MCF 10A (cell line): ENCODE results near the gene DNAJC21. TPM values are rescaled to one million over a fixed set of nuclear protein-coding genes. Genes with fewer than 3 reads are reported as not detected.
A peak's percentile ranks its signal among the peaks of the same experiment; 100 is the strongest.

ENCODE experiments used
- BruUV-seq: library from RNA; stranded (reverse); fragments of 400-500 nt; replicated peaks from 2 replicates; lab custom pipeline; 2021; lab: Mats Ljungman, UMichigan
- CTCF ChIA-PET: fragments of 300-600 bp; sonication (Branson Sonifier 250); formaldehyde crosslinking; extraction: SDS; loops from one replicate; lab custom pipeline; 2021; ENCODE audit warnings: antibody characterized with exemption, inconsistent platforms; lab: Yijun Ruan, JAX
- POLR2A ChIA-PET: fragments of 300-600, 350-650 bp; sonication (Branson Sonifier 250); formaldehyde crosslinking; extraction: SDS; loops from one replicate; lab custom pipeline; 2020; ENCODE audit warnings: antibody characterized with exemption, inconsistent platforms; lab: Yijun Ruan, JAX
- DNase-seq: peaks from one replicate; pipeline ENCODE4 v3.0.0-alpha.2; 2018; ENCODE audit not compliant: unreplicated experiment
- H3K27ac Mint-ChIP-seq: one replicate; pipeline ENCODE4 v1.8.0; 2022; ENCODE audit warnings: mild to moderate bottlenecking, low read depth, mixed read lengths; ENCODE audit not compliant: unreplicated experiment
- H3K27me3 Mint-ChIP-seq: one replicate; pipeline ENCODE4 v1.8.0; 2022; ENCODE audit warnings: mixed read lengths; ENCODE audit not compliant: insufficient read depth, unreplicated experiment
- H3K36me3 Mint-ChIP-seq: one replicate; pipeline ENCODE4 v1.8.0; 2022; ENCODE audit warnings: mild to moderate bottlenecking, moderate library complexity, mixed read lengths; ENCODE audit not compliant: insufficient read depth, unreplicated experiment
- H3K4me1 Mint-ChIP-seq: one replicate; pipeline ENCODE4 v1.8.0; 2022; ENCODE audit warnings: mixed read lengths; ENCODE audit not compliant: insufficient read depth, unreplicated experiment
- H3K4me3 Mint-ChIP-seq: one replicate; pipeline ENCODE4 v1.8.0; 2022; ENCODE audit warnings: mild to moderate bottlenecking, moderate library complexity, mixed read lengths; ENCODE audit not compliant: unreplicated experiment
- H3K9me3 Mint-ChIP-seq: one replicate; pipeline ENCODE4 v1.8.0; 2022; ENCODE audit warnings: mixed read lengths; ENCODE audit not compliant: unreplicated experiment
- intact Hi-C: fragments of 100-400 bp; cut with micrococcal nuclease; formaldehyde crosslinking; loops from 2 replicates; pipeline ENCODE4 v1.14.1; 2022
- total RNA-seq: library from RNA; stranded (reverse); gene quantifications from 2 replicates; pipeline ENCODE4 v1.2.3, GENCODE V29; 2022
- TF ChIP-seq, protein P1 (sequence below): fragments of 200-600 bp; IDR thresholded peaks from one replicate; pipeline ENCODE4 v1.8.0; 2022; ENCODE audit warnings: antibody characterized with exemption, mild to moderate bottlenecking; ENCODE audit not compliant: unreplicated experiment

The DNAJC21 gene
- total RNA-seq, 1 experiment from 2014 or later, result 64.6 TPM

- H3K36me3 Mint-ChIP-seq, result peaks cover 5% of the 10 kb centered on the region
- intact Hi-C loops, result loop anchor here (5.0 kb wide), 1 partner anchor 59 kb away; the partner anchor contains the start of gene TTC23L
- H3K4me3 Mint-ChIP-seq, result no peak overlapping the region
- no TSS peak for BruUV-seq
- TF ChIP-seq, protein P1, sequence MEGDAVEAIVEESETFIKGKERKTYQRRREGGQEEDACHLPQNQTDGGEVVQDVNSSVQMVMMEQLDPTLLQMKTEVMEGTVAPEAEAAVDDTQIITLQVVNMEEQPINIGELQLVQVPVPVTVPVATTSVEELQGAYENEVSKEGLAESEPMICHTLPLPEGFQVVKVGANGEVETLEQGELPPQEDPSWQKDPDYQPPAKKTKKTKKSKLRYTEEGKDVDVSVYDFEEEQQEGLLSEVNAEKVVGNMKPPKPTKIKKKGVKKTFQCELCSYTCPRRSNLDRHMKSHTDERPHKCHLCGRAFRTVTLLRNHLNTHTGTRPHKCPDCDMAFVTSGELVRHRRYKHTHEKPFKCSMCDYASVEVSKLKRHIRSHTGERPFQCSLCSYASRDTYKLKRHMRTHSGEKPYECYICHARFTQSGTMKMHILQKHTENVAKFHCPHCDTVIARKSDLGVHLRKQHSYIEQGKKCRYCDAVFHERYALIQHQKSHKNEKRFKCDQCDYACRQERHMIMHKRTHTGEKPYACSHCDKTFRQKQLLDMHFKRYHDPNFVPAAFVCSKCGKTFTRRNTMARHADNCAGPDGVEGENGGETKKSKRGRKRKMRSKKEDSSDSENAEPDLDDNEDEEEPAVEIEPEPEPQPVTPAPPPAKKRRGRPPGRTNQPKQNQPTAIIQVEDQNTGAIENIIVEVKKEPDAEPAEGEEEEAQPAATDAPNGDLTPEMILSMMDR, result no peak
- ChIA-PET POLR2A (interaction anchor here (0.7 to 1.8 kb wide), 8 partner anchors 12 to 409 kb away, joined by 3 to 8 read pairs (median 3); partner anchors contain the start of genes BRIX1, DNAJC21 and RAD1), CTCF (interaction anchor here (0.6 to 16.7 kb wide), 7 partner anchors 9 to 413 kb away, joined by 3 to 468 read pairs (median 6); no protein-coding TSS in a partner anchor)
- H3K9me3 Mint-ChIP-seq, result no peaks in the 10 kb centered on the region
- H3K27me3 Mint-ChIP-seq, result no peaks in the 10 kb centered on the region
- peak; percentile 10 for DNase-seq
- H3K4me1 Mint-ChIP-seq, result peaks cover 10% of the 10 kb centered on the region
- peak overlapping the region; percentile 59 for H3K27ac Mint-ChIP-seq
Observed at GRCh38 chr5:34895641-34896419, 33.5 kb upstream of the DNAJC21 start.

DNA sequence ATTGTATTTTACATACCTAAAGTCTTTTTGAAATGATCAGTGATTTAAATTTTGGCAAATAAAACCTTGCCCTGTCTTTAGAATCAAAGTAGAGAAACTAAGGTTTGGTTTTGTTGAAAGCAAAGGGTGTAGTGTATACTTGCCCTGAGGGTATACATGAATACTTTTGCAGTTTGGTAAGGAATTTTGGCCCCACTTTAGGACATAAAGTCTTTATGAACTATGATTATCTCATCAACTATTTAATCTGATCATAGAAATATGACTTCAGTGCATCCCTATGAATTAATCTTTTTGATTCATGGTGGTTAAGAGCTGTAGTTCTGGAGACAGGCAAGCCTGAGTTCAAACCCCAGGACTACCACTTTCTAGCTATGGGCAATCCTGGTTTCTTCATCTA, 31.7 kb upstream of the DNAJC21 start:
- BruUV-seq, result no TSS peak
- no peaks in the 10 kb centered on the region for H3K27me3 Mint-ChIP-seq
- H3K27ac Mint-ChIP-seq, result no peak overlapping the region
- H3K36me3 Mint-ChIP-seq, result no peaks in the 10 kb centered on the region
- intact Hi-C loops, result loop anchor here (1.0 to 5.0 kb wide), 5 partner anchors 60 to 423 kb away; partner anchors contain the start of genes RAI14 and TTC23L
- TF ChIP-seq, protein P1, result no peak
- POLR2A ChIA-PET, result interaction anchor here (0.6 to 2.6 kb wide), 5 partner anchors 15 to 412 kb away, joined by 3 to 16 read pairs (median 6); partner anchors contain the start of gene TTC23L
- no peak overlapping the region for H3K4me3 Mint-ChIP-seq
- H3K4me1 Mint-ChIP-seq, result peaks cover 10% of the 10 kb centered on the region
- CTCF ChIA-PET, result interaction anchor here (0.7 to 16.7 kb wide), 57 partner anchors 8 to 503 kb away, joined by 3 to 468 read pairs (median 5); partner anchors contain the start of gene TTC23L
- no peak for DNase-seq
- no peaks in the 10 kb centered on the region for H3K9me3 Mint-ChIP-seq

DNA sequence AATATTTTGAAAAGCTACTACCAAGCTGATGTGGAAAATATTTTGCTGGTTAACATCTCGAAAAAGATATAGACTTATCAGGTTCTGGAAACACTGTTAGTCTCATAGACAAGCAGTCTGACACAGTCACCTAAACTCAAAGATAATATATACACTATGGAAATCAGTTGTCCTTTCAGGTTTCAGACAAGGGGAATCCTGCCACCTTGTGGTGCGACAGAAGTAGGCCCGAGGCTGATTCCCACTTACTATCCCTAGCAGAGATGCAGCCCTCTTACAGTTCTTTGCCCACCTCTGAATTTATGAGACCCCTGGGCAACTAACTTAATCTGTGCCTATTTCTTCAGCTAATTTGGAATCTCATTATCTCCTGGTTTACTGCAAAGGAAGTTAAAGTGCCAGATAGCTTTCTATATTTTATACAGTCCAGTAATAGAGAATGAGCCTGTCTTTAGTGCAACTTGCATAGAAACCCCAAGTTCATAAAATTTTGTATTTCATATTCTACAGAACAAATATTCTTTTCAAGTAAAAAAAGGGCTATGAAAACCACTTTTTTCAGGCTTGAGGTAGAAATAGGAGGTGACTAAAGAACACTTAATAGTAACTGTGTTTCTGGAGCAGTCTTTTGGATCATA, 31.0 kb upstream of the DNAJC21 start:
- no peak overlapping the region for H3K27ac Mint-ChIP-seq
- ChIA-PET CTCF (interaction anchor here (0.6 to 16.7 kb wide), 77 partner anchors 8 to 1272 kb away, joined by 3 to 468 read pairs (median 4); partner anchors contain the start of genes C1QTNF3, DNAJC21 and TTC23L), POLR2A (interaction anchor here (0.9 to 2.6 kb wide), 6 partner anchors 16 to 424 kb away, joined by 3 to 16 read pairs (median 5); partner anchors contain the start of gene TTC23L)
- no peaks in the 10 kb centered on the region for H3K27me3 Mint-ChIP-seq
- H3K36me3 Mint-ChIP-seq, result no peaks in the 10 kb centered on the region
- H3K9me3 Mint-ChIP-seq, result no peaks in the 10 kb centered on the region
- DNase-seq, result peak; percentile 73
- no TSS peak for BruUV-seq
- TF ChIP-seq, protein P1, result peak; percentile 80
- H3K4me3 Mint-ChIP-seq, result no peak overlapping the region
- H3K4me1 Mint-ChIP-seq, result peaks cover 10% of the 10 kb centered on the region
- intact Hi-C loops, result loop anchor here (1.0 to 5.0 kb wide), 5 partner anchors 61 to 424 kb away; partner anchors contain the start of genes RAI14 and TTC23L
